ENCODE measurements around the gene FBXW7. TPM values are rescaled to one million over a fixed set of nuclear protein-coding genes. Genes with fewer than 3 reads are reported as not detected.

Gene FBXW7
- total and polyA plus RNA-seq, 5 donors: 14.8 to 52.2 (median 47.3) TPM

DNA sequence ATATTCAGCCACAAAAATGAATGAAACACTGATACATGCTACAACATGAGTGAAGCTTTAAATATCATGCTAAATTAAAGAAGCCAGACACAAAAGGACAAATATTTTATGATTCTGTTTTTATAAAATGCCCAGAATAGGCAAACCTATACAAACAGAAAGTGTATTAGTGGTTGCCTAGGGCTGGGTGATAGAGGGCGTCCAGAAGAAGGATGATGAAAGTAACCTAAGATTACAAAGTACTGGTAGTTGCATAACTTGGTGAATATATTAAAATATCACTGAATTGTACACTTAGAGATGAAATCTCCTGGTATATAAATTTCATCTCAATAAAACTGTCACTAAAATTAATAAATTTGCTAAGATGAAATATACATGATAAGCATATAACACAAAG lies 67.5 kb downstream of the FBXW7 start:
- H3K27me3 ChIP-seq (ENCODE audit: control insufficient read depth, insufficient read depth): no peaks in the 10 kb centered on the region
- no peak overlapping the region for H3K27ac ChIP-seq (ENCODE audit: low read length)
- H3K4me3 ChIP-seq (ENCODE audit: low read length): no peak overlapping the region
- 85% methylated on average over 1 of the region's 1 CpG for WGBS
- intact Hi-C loops (cut with DNase I): no loop called here
- H3K4me1 ChIP-seq (ENCODE audit: control insufficient read depth, insufficient read depth, low read length): peaks cover 1% of the 10 kb centered on the region
- H3K9me3 ChIP-seq (ENCODE audit: control insufficient read depth, low read length): no peaks in the 10 kb centered on the region
- no peak for ATAC-seq
- DNase-seq: no peak

- intact Hi-C loops (cut with DNase I): no loop called here
- no peaks in the 10 kb centered on the region for H3K9me3 ChIP-seq (ENCODE audit: control insufficient read depth, low read length)
- no peak for ATAC-seq
- WGBS: 91% methylated on average over 4 of the region's 4 CpGs
- H3K27me3 ChIP-seq (ENCODE audit: control insufficient read depth, insufficient read depth): no peaks in the 10 kb centered on the region
- no peak overlapping the region for H3K4me3 ChIP-seq (ENCODE audit: low read length)
- no peak overlapping the region for H3K27ac ChIP-seq (ENCODE audit: low read length)
- peaks cover 2% of the 10 kb centered on the region for H3K4me1 ChIP-seq (ENCODE audit: control insufficient read depth, insufficient read depth, low read length)
- no peak for DNase-seq
Measured at GRCh38 chr4:152467101-152467500, 68.8 kb downstream of the FBXW7 start.

DNA sequence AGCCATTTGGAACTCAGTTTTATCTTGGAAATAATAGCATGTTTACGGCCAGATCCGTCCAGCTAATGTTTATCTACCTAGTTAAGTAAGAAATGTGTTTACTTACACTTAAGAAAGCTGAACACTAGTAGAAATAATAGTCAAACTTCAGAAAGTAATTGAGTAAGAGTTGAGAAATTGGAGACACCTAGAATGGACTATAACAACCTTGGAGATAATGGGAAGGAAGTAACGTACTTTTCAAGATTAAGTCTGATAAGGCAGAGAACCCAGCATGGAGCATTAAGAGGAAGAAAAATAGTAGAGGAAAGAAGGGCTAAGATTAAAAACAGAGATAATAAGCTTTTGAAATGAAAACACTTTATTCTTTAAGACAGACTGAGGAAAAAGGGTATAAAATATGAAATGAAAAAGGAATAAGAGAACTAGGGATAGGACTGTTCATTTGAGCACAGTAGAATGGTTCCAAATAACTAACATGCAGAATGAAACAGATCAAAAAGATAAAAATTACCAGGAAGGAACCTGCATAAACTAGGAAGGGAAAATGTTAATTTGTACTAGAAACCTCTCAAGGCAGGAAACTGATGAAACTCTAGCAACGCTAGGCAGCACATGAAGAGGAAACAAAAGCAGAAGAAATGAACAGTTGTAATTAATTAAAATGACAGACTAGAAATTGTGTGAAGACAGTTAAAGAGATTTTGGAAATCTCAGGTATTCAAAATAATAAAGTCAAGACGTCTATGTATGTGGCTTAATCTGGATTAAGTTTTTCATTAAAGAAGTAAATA lies 71.7 kb downstream of the FBXW7 start:
- Histone ChIP-seq H3K9me3 (ENCODE audit: control insufficient read depth, low read length) (no peaks in the 10 kb centered on the region), H3K27me3 (ENCODE audit: control insufficient read depth, insufficient read depth) (no peaks in the 10 kb centered on the region), H3K4me1 (ENCODE audit: control insufficient read depth, insufficient read depth, low read length) (peaks cover 3% of the 10 kb centered on the region), H3K27ac (ENCODE audit: low read length) (no peak overlapping the region), H3K4me3 (ENCODE audit: low read length) (no peak overlapping the region)
- DNase-seq (no peak), ATAC-seq (no peak)
- intact Hi-C loops (cut with DNase I): no loop called here
- 67% methylated on average over 5 of the region's 5 CpGs for WGBS

DNA sequence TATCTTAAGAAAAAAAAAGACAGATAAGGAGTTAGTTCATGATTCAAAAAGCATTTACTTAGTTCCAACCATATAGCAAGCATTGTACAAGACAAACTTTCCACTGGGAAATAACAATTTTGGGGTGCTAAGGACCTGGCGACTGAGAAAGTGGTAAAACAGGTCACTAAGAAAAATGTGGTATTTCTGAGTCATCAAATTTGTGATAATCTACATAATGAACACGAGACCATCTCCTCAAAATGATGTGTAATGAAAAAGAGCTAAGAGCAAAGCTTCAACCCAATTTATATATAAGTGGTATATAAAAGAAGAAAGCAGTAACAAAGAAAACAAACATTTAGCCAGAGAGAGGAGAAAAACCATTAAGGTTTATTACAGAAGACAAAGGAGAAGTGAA lies 72.3 kb downstream of the FBXW7 start:
- 96% methylated on average over 2 of the region's 2 CpGs for WGBS
- no peak overlapping the region for H3K4me3 ChIP-seq (ENCODE audit: low read length)
- intact Hi-C loops (cut with DNase I): no loop called here
- no peaks in the 10 kb centered on the region for H3K9me3 ChIP-seq (ENCODE audit: control insufficient read depth, low read length)
- H3K27ac ChIP-seq (ENCODE audit: low read length): no peak overlapping the region
- ATAC-seq (no peak), DNase-seq (no peak)
- H3K4me1 ChIP-seq (ENCODE audit: control insufficient read depth, insufficient read depth, low read length): peaks cover 3% of the 10 kb centered on the region
- H3K27me3 ChIP-seq (ENCODE audit: control insufficient read depth, insufficient read depth): no peaks in the 10 kb centered on the region

DNA sequence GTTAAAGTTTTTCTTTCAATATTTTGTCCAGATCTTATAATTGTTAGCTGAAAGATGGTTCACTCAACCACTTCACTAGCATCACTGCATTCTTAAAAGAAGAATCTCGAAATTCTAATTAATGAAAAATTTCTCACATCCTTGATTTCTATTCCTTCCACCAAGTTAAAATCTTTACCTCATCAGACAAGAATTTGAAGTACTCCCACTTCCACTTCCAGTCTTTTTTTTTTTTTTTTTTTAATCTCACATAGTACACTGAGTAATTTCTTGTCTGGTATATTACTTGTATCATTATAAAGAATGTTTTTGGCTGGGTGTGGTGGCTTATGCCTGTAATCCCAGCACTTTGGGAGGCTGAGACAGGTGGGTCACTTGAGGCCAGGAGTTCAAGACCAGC lies 73.2 kb downstream of the FBXW7 start:
- no peaks in the 10 kb centered on the region for H3K27me3 ChIP-seq (ENCODE audit: control insufficient read depth, insufficient read depth)
- no peaks in the 10 kb centered on the region for H3K9me3 ChIP-seq (ENCODE audit: control insufficient read depth, low read length)
- intact Hi-C loops (cut with DNase I): no loop called here
- H3K4me3 ChIP-seq (ENCODE audit: low read length): no peak overlapping the region
- H3K27ac ChIP-seq (ENCODE audit: low read length): no peak overlapping the region
- no peak for ATAC-seq
- H3K4me1 ChIP-seq (ENCODE audit: control insufficient read depth, insufficient read depth, low read length): peaks cover 3% of the 10 kb centered on the region
- WGBS: 37% methylated on average over 1 of the region's 1 CpG
- DNase-seq: no peak

- Histone ChIP-seq H3K4me1 (ENCODE audit: control insufficient read depth, insufficient read depth, low read length) (peaks cover 3% of the 10 kb centered on the region), H3K27ac (ENCODE audit: low read length) (no peak overlapping the region), H3K4me3 (ENCODE audit: low read length) (no peak overlapping the region), H3K27me3 (ENCODE audit: control insufficient read depth, insufficient read depth) (no peaks in the 10 kb centered on the region), H3K9me3 (ENCODE audit: control insufficient read depth, low read length) (no peaks in the 10 kb centered on the region)
- intact Hi-C loops (cut with DNase I): no loop called here
- no peak for ATAC-seq
- 81% methylated on average over 2 of the region's 2 CpGs for WGBS
- no peak for DNase-seq
Measured at GRCh38 chr4:152462047-152462446, 73.8 kb downstream of the FBXW7 start.

DNA sequence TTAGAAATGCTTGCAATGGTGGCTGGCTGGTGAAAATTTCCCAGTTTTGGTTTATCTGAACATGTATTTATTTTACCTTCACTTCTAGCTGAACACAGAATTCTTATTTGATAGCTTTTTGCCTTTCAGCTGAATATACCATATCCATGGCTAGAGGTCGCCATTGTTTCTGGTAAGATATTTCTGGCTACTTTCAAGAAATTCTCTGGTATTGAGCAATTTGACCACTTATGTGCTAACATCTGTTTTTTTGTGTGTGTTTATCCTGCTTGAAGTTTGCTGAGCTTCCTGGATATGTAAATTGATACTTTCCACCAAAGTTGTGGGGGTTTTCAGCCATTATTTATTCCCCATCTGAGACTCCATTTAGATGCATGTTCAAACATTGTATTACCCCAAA lies 75.4 kb downstream of the FBXW7 start:
- intact Hi-C loops (cut with DNase I): no loop called here
- H3K27ac ChIP-seq (ENCODE audit: low read length): no peak overlapping the region
- no peaks in the 10 kb centered on the region for H3K9me3 ChIP-seq (ENCODE audit: control insufficient read depth, low read length)
- no peak for DNase-seq
- H3K27me3 ChIP-seq (ENCODE audit: control insufficient read depth, insufficient read depth): no peaks in the 10 kb centered on the region
- 89% methylated on average over 1 of the region's 1 CpG for WGBS
- ATAC-seq: no peak
- H3K4me3 ChIP-seq (ENCODE audit: low read length): no peak overlapping the region
- peaks cover 3% of the 10 kb centered on the region for H3K4me1 ChIP-seq (ENCODE audit: control insufficient read depth, insufficient read depth, low read length)

DNA sequence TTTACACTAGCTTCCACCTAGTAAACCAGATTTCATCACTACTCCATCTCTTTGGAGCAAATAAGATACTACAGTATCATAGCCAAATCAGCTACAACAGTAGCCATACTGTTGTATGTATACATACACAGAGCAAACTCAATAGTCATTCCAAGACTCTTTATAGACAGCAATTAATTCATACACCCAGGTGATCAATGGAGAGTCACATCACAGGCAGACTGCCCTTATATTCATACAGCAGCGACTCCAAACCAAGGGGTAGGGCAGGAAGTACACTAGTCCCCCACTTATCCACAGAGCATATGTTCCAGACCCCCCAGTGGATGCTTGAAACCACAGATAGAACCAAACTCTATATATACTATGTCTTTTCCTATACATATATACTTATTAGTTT lies 76.6 kb downstream of the FBXW7 start:
- peaks cover 3% of the 10 kb centered on the region for H3K4me1 ChIP-seq (ENCODE audit: control insufficient read depth, insufficient read depth, low read length)
- DNase-seq (no peak), ATAC-seq (no peak)
- H3K27me3 ChIP-seq (ENCODE audit: control insufficient read depth, insufficient read depth): no peaks in the 10 kb centered on the region
- no peaks in the 10 kb centered on the region for H3K9me3 ChIP-seq (ENCODE audit: control insufficient read depth, low read length)
- 98% methylated on average over 1 of the region's 1 CpG for whole genome bisulfite sequencing
- intact Hi-C loops (cut with DNase I): no loop called here
- H3K27ac ChIP-seq (ENCODE audit: low read length): no peak overlapping the region
- H3K4me3 ChIP-seq (ENCODE audit: low read length): no peak overlapping the region

DNA sequence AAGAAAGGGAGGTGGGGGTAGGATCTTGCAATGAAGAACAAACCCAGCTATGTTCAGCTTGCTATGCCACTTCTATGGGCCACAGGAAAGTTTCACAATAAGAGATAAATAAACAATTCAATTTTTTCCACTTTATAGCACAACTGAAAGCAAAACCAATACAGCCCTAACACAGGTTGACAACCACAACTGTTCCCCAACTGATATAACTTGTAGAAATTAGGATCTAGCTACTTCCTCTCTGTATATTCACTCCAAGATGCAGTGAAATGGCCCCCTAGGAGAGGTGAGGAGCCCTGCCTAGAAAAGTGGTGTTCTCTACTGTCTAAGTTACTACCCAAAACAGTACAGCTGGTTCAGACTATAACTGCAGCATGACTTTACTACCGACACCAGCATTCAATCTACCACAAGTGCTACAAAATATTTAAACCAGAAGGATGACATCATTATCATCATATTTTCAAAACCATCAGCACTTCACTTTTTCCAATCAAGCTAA lies 77.0 kb downstream of the FBXW7 start:
- no peak overlapping the region for H3K27ac ChIP-seq (ENCODE audit: low read length)
- H3K4me1 ChIP-seq (ENCODE audit: control insufficient read depth, insufficient read depth, low read length): peaks cover 3% of the 10 kb centered on the region
- no peak for ATAC-seq

DNA sequence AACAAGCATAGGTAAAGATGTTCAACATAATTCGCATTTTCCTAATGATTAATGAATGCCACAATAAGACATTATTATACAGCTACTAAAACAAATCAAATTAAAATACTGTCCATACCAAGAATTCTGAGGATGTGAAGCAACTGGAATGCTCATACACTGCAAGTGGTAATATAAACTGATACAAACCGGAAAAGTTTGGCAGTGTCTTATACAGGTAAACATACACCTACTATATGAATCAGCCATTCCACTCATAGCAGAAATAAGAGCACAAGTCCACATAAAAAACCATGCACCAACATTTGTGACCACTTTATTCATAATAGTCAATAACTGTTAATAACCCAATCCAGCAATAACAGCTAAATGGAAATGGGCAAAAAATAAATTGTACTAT lies 79.3 kb downstream of the FBXW7 start:
- Histone ChIP-seq H3K4me1 (ENCODE audit: control insufficient read depth, insufficient read depth, low read length) (no peaks in the 10 kb centered on the region), H3K9me3 (ENCODE audit: control insufficient read depth, low read length) (no peaks in the 10 kb centered on the region), H3K27me3 (ENCODE audit: control insufficient read depth, insufficient read depth) (no peaks in the 10 kb centered on the region), H3K27ac (ENCODE audit: low read length) (no peak overlapping the region), H3K4me3 (ENCODE audit: low read length) (no peak overlapping the region)
- ATAC-seq (no peak), DNase-seq (no peak)
- WGBS: 94% methylated on average over 2 of the region's 2 CpGs
- intact Hi-C loops (cut with DNase I): no loop called here

More for the DNA sequence above, 77.0 kb downstream of the FBXW7 start:
- no peaks in the 10 kb centered on the region for H3K27me3 ChIP-seq (ENCODE audit: control insufficient read depth, insufficient read depth)
- H3K4me3 ChIP-seq (ENCODE audit: low read length): no peak overlapping the region
- intact Hi-C loops (cut with DNase I): no loop called here
- DNase-seq: no peak
- 88% methylated on average over 1 of the region's 1 CpG for WGBS
- no peaks in the 10 kb centered on the region for H3K9me3 ChIP-seq (ENCODE audit: control insufficient read depth, low read length)

DNA sequence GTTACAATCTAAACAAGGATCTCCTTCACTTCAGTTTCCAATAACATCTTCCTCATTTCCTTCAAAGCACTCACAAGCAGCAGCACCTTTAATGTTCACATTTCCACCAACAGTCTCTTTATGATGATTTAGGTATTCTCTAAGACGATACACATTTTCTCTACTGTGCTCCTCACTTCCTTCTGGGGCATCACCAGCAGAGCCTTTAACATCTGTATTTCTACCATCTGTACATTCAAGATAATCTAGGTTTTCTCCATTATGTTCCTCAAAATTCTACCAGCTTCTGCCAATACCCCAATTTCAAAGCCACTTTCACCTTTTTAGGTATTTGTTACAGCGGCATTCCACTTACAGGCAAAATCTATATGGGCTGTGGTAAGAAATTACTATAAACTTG lies 80.6 kb downstream of the FBXW7 start:
- no peak for DNase-seq
- Histone ChIP-seq H3K4me3 (ENCODE audit: low read length) (no peak overlapping the region), H3K9me3 (ENCODE audit: control insufficient read depth, low read length) (no peaks in the 10 kb centered on the region), H3K27ac (ENCODE audit: low read length) (no peak overlapping the region), H3K27me3 (ENCODE audit: control insufficient read depth, insufficient read depth) (no peaks in the 10 kb centered on the region), H3K4me1 (ENCODE audit: control insufficient read depth, insufficient read depth, low read length) (no peaks in the 10 kb centered on the region)
- WGBS: 83% methylated on average over 2 of the region's 2 CpGs
- intact Hi-C loops (cut with DNase I): no loop called here
- ATAC-seq: no peak
